K562 (cell line): ENCODE measurements around the gene RNU6-7. TPM values are rescaled to one million over a fixed set of nuclear protein-coding genes. Genes with fewer than 3 reads are reported as not detected.
A peak's percentile ranks its signal among the peaks of the same experiment; 100 is the strongest.

Source experiments
- BRF2 ChIP-seq: IDR thresholded peaks from 3 replicates; pipeline ENCODE4 v1.6.1; 2011; ENCODE audit warnings: borderline replicate concordance, mild to moderate bottlenecking; ENCODE audit not compliant: insufficient read length, insufficient read depth
- E2F6 ChIP-seq, 2 experiments: IDR thresholded peaks; 2 replicates each; pipeline ENCODE4 v1.6.1; 2011; ENCODE audit warnings: borderline replicate concordance in 1 of 2, control low read depth in 1 of 2, low read depth in 1 of 2, low read length in 1 of 2, mild to moderate bottlenecking in 1 of 2, mixed read lengths in 1 of 2, moderate library complexity in 1 of 2; ENCODE audit not compliant: insufficient read depth in 1 of 2, insufficient read length in 1 of 2, poor library complexity in 1 of 2, severe bottlenecking in 1 of 2; ENCODE audit errors: extremely low read depth in 1 of 2
- HDAC3 ChIP-seq: fragments of 450-650 bp; IDR thresholded peaks from 2 replicates; pipeline ENCODE4 v1.6.1; 2018; ENCODE audit warnings: borderline replicate concordance, mild to moderate bottlenecking, moderate library complexity; ENCODE audit not compliant: partially characterized antibody
- HLTF ChIP-seq: fragments of 450-650 bp; IDR thresholded peaks from 2 replicates; pipeline ENCODE4 v1.6.1; 2016
- MED1 ChIP-seq: sonication (generic); formaldehyde crosslinking; IDR thresholded peaks from 2 replicates; pipeline ENCODE4 v1.8.1; 2023; ENCODE audit warnings: missing genetic modification reagents, borderline replicate concordance
- NR2C2 ChIP-seq, 2 experiments: fragments of 200-800 bp in 1 of 2; sonication (Bioruptor generic) in 1 of 2; sonication (generic) in 1 of 2; formaldehyde crosslinking in 1 of 2; IDR thresholded peaks; 2 replicates each; pipeline versions ENCODE4 v1.6.1 to v1.8.0; 2016 to 2022; ENCODE audit warnings: mild to moderate bottlenecking in 1 of 2, missing compliant biosample characterization in 1 of 2, missing genetic modification characterization in 1 of 2, missing genetic modification reagents in 1 of 2
- PML ChIP-seq: IDR thresholded peaks from 2 replicates; pipeline ENCODE4 v1.6.1; 2012; ENCODE audit warnings: low read length, inconsistent platforms
- RBM17 ChIP-seq: fragments of 200-400 bp; formaldehyde crosslinking; IDR thresholded peaks from 2 replicates; pipeline ENCODE4 v1.6.1; 2017; ENCODE audit warnings: low read depth, mild to moderate bottlenecking, low read length, borderline replicate concordance
- SP2 ChIP-seq: IDR thresholded peaks from 2 replicates; pipeline ENCODE4 v1.6.1; 2011; ENCODE audit warnings: mild to moderate bottlenecking, low read depth, low read length, moderate library complexity; ENCODE audit not compliant: poor library complexity, severe bottlenecking; ENCODE audit errors: extremely low read depth
- U2AF1 ChIP-seq: fragments of 200-400 bp; formaldehyde crosslinking; optimal IDR thresholded peaks from 2 replicates; pipeline ENCODE3; 2017; ENCODE audit warnings: mild to moderate bottlenecking, low read depth, low read length, moderate library complexity
- ZBTB40 ChIP-seq, 2 experiments: fragments of 450-650 bp in 1 of 2; sonication (generic) in 1 of 2; formaldehyde crosslinking in 1 of 2; IDR thresholded peaks; 2 replicates each; pipeline versions ENCODE4 v1.7.1 to v1.9.0; 2016 to 2022; ENCODE audit warnings: inconsistent platforms in 1 of 2, mild to moderate bottlenecking in 1 of 2, missing genetic modification reagents in 1 of 2
- ZNF143 ChIP-seq: sonication (generic); formaldehyde crosslinking; IDR thresholded peaks from 2 replicates; pipeline ENCODE4 v1.9.0; 2022; ENCODE audit warnings: mild to moderate bottlenecking, missing genetic modification reagents
- ZNF24 ChIP-seq: fragments of 450-650 bp; IDR thresholded peaks from 2 replicates; pipeline ENCODE4 v1.6.1; 2016
- ZNF79 ChIP-seq: fragments of 250-450 bp; sonication (Bioruptor Pico); IDR thresholded peaks from 2 replicates; pipeline ENCODE4 v1.4.0; 2020; ENCODE audit warnings: low read depth, mild to moderate bottlenecking, moderate library complexity
- polyA plus RNA-seq, 8 experiments: library from polyadenylated mRNA; depleted of rRNA in 4 of 8; stranded (reverse) in 5 of 8; unstranded in 3 of 8; fragments of >200 nt; fragmentation: Nextera tagmentation in 2 of 8; fragmentation: Illumina TruSeq in 1 of 8; extraction: Ambion mirVana in 2 of 8; extraction: Trizol in 1 of 8; gene quantifications; 2 replicates each; pipeline versions ENCODE4 v1.2.1 to v1.2.3, GENCODE V29; 2011 to 2014; ENCODE audit warnings: inconsistent platforms in 1 of 8, missing spikeins in 1 of 8
- total RNA-seq, 7 experiments: library from RNA; depleted of rRNA in 6 of 7; stranded (reverse); fragments of >200 nt in 6 of 7; fragmentation: Illumina TruSeq in 2 of 7; extraction: Trizol in 2 of 7; gene quantifications; 2 replicates each; pipeline versions ENCODE4 v1.2.1 to v1.2.3, GENCODE V29; 2011 to 2021; ENCODE audit warnings: low replicate concordance in 1 of 7

Gene RNU6-7
- total and polyA plus RNA-seq, 9 of the 15 experiments (the other 6 are each of a cell fraction or from before 2014, with no cell fraction given) = not detected

- TF ChIP-seq ZBTB40 (IDR thresholded peaks at IDR 0.05) (peak; percentile 80), ZBTB40 (CRISPR knock-in tag; IDR thresholded peaks at IDR 0.05) (no peak), PML (no peak), HDAC3 (peak; percentile 67), MED1 (CRISPR knock-in tag) (no peak), E2F6 (IDR thresholded peaks at IDR 0.05; ENCODE audit: borderline replicate concordance in 1 of 2, extremely low read depth in 1 of 2, insufficient read depth in 1 of 2, insufficient read length in 1 of 2, low read depth in 1 of 2, low read length in 1 of 2, poor library complexity in 1 of 2, severe bottlenecking in 1 of 2) (peak; percentile 66 to 89), ZNF79 (no peak), NR2C2 (CRISPR knock-in tag; IDR thresholded peaks at IDR 0.05) (no peak), NR2C2 (tag; IDR thresholded peaks at IDR 0.05) (peak; percentile 20; the same call in 1 of the 2 replicates), U2AF1 (no peak), SP2 (no peak), BRF2 (peak; percentile 74), ZNF143 (peak; percentile 83), ZNF24 (peak; percentile 65), RBM17 (no peak), HLTF (no peak)
Observed at GRCh38 chr14:32202998-32203882, 1.4 kb downstream of the RNU6-7 start, which contains the start of gene RNU6-8 (continued).
